Osteoblast (primary cell): Measurements from ENCODE around the gene FAM234A. TPM values are rescaled to one million over a fixed set of nuclear protein-coding genes. Genes with fewer than 3 reads are reported as not detected.
"Not testable (repeated sequence)": the region's sequence is repeated elsewhere in the genome, so short reads cannot be mapped to it uniquely, and the experiment has no call there.

Experiments used
- DNase-seq: peaks from one replicate; pipeline ENCODE4 v3.0.0; 2011; ENCODE audit warnings: low spot score, mixed read lengths; ENCODE audit not compliant: insufficient read length; ENCODE audit errors: missing footprints
- H2AFZ ChIP-seq: 2 replicates; pipeline ENCODE4 v1.6.0; 2011; ENCODE audit warnings: mild to moderate bottlenecking, low read length
- H3K27ac ChIP-seq: 2 replicates; pipeline ENCODE4 v1.5.1; 2011; ENCODE audit warnings: mild to moderate bottlenecking, low read depth, low read length, moderate library complexity
- H3K27me3 ChIP-seq: 2 replicates; pipeline ENCODE4 v1.6.0; 2012; ENCODE audit warnings: mild to moderate bottlenecking, control low read depth, inconsistent platforms, low read length, moderate library complexity; ENCODE audit not compliant: insufficient read depth
- H3K36me3 ChIP-seq: 2 replicates; pipeline ENCODE4 v1.5.1; 2011; ENCODE audit warnings: mild to moderate bottlenecking, low read length, control low read depth, moderate library complexity; ENCODE audit not compliant: insufficient read depth
- H3K4me1 ChIP-seq: 2 replicates; pipeline ENCODE4 v1.5.1; 2011; ENCODE audit warnings: mild to moderate bottlenecking, low read length, control low read depth, moderate library complexity; ENCODE audit not compliant: insufficient read depth
- H3K4me2 ChIP-seq: 2 replicates; pipeline ENCODE4 v1.6.0; 2011; ENCODE audit warnings: mild to moderate bottlenecking, low read length; ENCODE audit not compliant: insufficient read depth
- H3K4me3 ChIP-seq: fragments of 200-600 bp; sonication (generic); 3 replicates; pipeline ENCODE4 v1.5.1; 2012; ENCODE audit warnings: mild to moderate bottlenecking, low read length, inconsistent platforms; ENCODE audit not compliant: insufficient read depth
- H3K79me2 ChIP-seq: 2 replicates; pipeline ENCODE4 v1.6.0; 2012; ENCODE audit warnings: mild to moderate bottlenecking, low read length, control low read depth, inconsistent platforms; ENCODE audit not compliant: insufficient read depth
- H3K9me3 ChIP-seq: 2 replicates; pipeline ENCODE4 v1.5.1; 2011; ENCODE audit warnings: low read depth, low read length, control low read depth
- H4K20me1 ChIP-seq: 2 replicates; pipeline ENCODE4 v1.6.0; 2012; ENCODE audit warnings: mild to moderate bottlenecking, low read length, control low read depth; ENCODE audit not compliant: insufficient read depth
- total RNA-seq: library from RNA; depleted of rRNA; stranded (reverse); fragments of >200 nt; gene quantifications from 2 replicates; pipeline ENCODE4 v1.2.3, GENCODE V29; 2012
- TF ChIP-seq, protein P1 (sequence below): IDR thresholded peaks from 2 replicates; pipeline ENCODE4 v1.5.1; 2011; ENCODE audit warnings: mild to moderate bottlenecking, low read depth, low read length, moderate library complexity; ENCODE audit errors: extremely low read depth

FAM234A gene
- total RNA-seq, 1 donor: 113 TPM

GRCh38 chr16:193441-193840 is 41.2 kb upstream of the FAM234A start:
- Histone ChIP-seq H3K4me2 (no peak overlapping the region), H3K9me3 (no peaks in the 10 kb centered on the region), H3K36me3 (peaks cover 83% of the 10 kb centered on the region), H2AFZ (no peak overlapping the region), H4K20me1 (peaks cover 30% of the 10 kb centered on the region), H3K4me1 (peaks cover 4% of the 10 kb centered on the region), H3K27ac (no peak overlapping the region), H3K27me3 (no peaks in the 10 kb centered on the region), H3K4me3 (no peak overlapping the region), H3K79me2 (peaks cover 7% of the 10 kb centered on the region)
- TF ChIP-seq, protein P1, sequence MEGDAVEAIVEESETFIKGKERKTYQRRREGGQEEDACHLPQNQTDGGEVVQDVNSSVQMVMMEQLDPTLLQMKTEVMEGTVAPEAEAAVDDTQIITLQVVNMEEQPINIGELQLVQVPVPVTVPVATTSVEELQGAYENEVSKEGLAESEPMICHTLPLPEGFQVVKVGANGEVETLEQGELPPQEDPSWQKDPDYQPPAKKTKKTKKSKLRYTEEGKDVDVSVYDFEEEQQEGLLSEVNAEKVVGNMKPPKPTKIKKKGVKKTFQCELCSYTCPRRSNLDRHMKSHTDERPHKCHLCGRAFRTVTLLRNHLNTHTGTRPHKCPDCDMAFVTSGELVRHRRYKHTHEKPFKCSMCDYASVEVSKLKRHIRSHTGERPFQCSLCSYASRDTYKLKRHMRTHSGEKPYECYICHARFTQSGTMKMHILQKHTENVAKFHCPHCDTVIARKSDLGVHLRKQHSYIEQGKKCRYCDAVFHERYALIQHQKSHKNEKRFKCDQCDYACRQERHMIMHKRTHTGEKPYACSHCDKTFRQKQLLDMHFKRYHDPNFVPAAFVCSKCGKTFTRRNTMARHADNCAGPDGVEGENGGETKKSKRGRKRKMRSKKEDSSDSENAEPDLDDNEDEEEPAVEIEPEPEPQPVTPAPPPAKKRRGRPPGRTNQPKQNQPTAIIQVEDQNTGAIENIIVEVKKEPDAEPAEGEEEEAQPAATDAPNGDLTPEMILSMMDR: no peak
- no peak for DNase-seq

DNA sequence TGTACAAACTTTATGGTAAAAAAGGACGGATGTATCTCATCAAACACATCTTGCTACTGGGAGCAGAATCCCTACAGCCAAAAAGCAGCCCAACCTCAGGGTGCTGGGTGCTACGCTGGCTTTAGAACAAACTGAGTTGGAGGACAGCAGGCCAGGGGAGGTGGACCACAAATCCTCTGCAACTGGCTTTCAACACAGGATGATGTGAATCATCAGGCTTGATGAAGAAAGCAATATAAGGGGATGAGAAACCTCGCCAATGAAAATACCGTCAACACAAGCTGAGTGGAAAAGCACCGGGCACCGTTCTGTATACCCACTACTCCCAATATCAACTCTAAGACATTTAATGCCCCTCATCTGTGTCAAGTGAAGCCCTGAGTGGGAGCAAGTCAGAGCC is 40.1 kb upstream of the FAM234A start:
- H3K79me2 ChIP-seq: peaks cover 7% of the 10 kb centered on the region
- DNase-seq: peak; percentile 86
- no peak overlapping the region for H3K4me2 ChIP-seq
- no peaks in the 10 kb centered on the region for H3K9me3 ChIP-seq
- TF ChIP-seq, protein P1: no peak
- H3K36me3 ChIP-seq: peaks cover 81% of the 10 kb centered on the region
- H2AFZ ChIP-seq: no peak overlapping the region
- peaks cover 22% of the 10 kb centered on the region for H4K20me1 ChIP-seq
- no peak overlapping the region for H3K4me3 ChIP-seq
- peaks cover 4% of the 10 kb centered on the region for H3K4me1 ChIP-seq
- no peak overlapping the region for H3K27ac ChIP-seq
- no peaks in the 10 kb centered on the region for H3K27me3 ChIP-seq

DNA sequence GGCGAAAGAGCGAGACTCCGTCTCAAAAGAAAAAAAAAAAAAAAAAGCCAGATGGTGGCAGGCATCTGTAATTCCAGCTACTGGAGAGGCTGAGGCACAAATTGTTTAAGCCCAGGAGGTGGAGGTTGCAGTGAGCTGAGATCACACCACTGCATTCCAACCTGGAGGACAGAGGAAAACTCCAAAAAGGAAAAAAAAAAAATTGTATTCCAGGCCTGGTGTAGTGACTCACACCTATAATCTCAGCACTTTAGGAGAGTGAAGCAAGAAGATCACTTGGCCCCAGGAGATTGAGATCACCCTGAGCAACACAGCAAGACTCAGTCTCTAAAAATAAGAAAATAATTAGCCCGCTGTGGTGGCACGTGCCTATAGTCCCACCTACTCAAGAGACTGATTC is 34.2 kb upstream of the FAM234A start:
- TF ChIP-seq, protein P1: no peak
- Histone ChIP-seq H3K27me3 (no peaks in the 10 kb centered on the region), H3K4me2 (no peak overlapping the region), H3K4me1 (peaks cover 4% of the 10 kb centered on the region), H3K9me3 (no peaks in the 10 kb centered on the region), H3K36me3 (peaks cover 67% of the 10 kb centered on the region), H4K20me1 (peaks cover 20% of the 10 kb centered on the region), H2AFZ (no peak overlapping the region), H3K79me2 (peaks cover 12% of the 10 kb centered on the region), H3K4me3 (no peak overlapping the region), H3K27ac (peak overlapping the region; percentile 70)
- DNase-seq: no peak

GRCh38 chr16:203246-203645 is 31.4 kb upstream of the FAM234A start:
- H3K27me3 ChIP-seq: no peaks in the 10 kb centered on the region
- H3K79me2 ChIP-seq: peaks cover 12% of the 10 kb centered on the region
- peaks cover 25% of the 10 kb centered on the region for H4K20me1 ChIP-seq
- H3K27ac ChIP-seq: no peak overlapping the region
- peaks cover 68% of the 10 kb centered on the region for H3K36me3 ChIP-seq
- no peak overlapping the region for H3K4me2 ChIP-seq
- DNase-seq: no peak
- no peak overlapping the region for H3K4me3 ChIP-seq
- H3K4me1 ChIP-seq: peaks cover 4% of the 10 kb centered on the region
- H2AFZ ChIP-seq: no peak overlapping the region
- no peaks in the 10 kb centered on the region for H3K9me3 ChIP-seq
- TF ChIP-seq, protein P1: no peak

DNA sequence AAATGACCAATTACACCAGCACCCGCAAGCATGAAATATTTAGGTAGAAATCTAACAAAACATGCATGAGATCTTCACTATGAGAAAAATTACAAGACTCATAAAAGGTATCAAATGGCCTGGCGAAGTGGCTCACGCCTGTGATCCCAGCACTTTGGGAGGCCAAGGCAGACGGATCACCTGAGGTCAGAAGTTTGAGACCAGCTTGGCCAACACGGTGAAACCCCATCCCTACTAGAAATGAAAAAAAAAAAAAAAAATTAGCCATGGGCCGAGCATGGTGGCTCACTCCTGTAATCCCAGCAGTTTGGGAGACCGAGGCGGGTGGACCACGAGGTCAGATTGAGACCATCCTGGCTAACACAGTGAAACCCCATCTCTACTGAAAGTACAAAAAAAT is 30.6 kb upstream of the FAM234A start:
- H3K4me1 ChIP-seq, H3K4me2 ChIP-seq, H3K4me3 ChIP-seq, H2AFZ ChIP-seq, H3K9me3 ChIP-seq, DNase-seq, H3K27me3 ChIP-seq, H3K27ac ChIP-seq: not testable (repeated sequence)
- H4K20me1 ChIP-seq: peaks cover 31% of the 10 kb centered on the region
- H3K79me2 ChIP-seq: peaks cover 18% of the 10 kb centered on the region
- H3K36me3 ChIP-seq: peaks cover 67% of the 10 kb centered on the region

DNA sequence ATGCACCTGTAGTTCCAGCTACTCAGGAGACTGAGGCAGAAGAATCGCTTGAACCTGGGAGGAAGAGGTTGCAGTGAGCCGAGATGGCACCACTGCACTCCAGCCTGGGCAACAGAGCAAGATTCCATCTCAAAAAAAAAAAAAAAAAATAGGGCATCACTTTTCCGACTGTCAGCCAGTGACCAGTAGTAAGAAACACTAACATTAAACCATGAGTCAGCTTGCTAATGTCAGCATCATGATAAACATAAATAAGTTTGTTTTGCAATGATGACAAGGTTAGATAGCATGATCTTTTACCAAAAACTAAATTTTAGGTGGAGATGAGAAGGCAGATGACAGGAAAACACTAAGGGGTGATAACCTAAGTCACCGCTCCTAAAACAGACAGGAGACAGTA is 25.3 kb upstream of the FAM234A start:
- H3K9me3 ChIP-seq, H2AFZ ChIP-seq, H3K4me2 ChIP-seq, H3K4me1 ChIP-seq, H3K27ac ChIP-seq, H3K4me3 ChIP-seq, H3K27me3 ChIP-seq, DNase-seq: not testable (repeated sequence)
- peaks cover 71% of the 10 kb centered on the region for H3K36me3 ChIP-seq
- H3K79me2 ChIP-seq: peaks cover 52% of the 10 kb centered on the region
- H4K20me1 ChIP-seq: peaks cover 28% of the 10 kb centered on the region
